SU-DHL-6 (cell line): ENCODE measurements around the gene TMEM223.

Source experiments
- EZH2phosphoT487 ChIP-seq: fragments of 200-600 bp; sonication (generic), shearing (Covaris generic); conservative IDR thresholded peaks from 2 replicates; pipeline ENCODE4 v1.6.1; 2018; ENCODE audit warnings: mild to moderate bottlenecking, antibody characterized with exemption, low read length, moderate library complexity, mixed read lengths
- TF ChIP-seq, protein P1 (sequence below): fragments of 200-600 bp; sonication (generic); IDR thresholded peaks from one replicate; pipeline ENCODE4 v1.5.1; 2017; ENCODE audit warnings: antibody characterized with exemption, mild to moderate bottlenecking, low read length, moderate library complexity; ENCODE audit not compliant: insufficient read depth, poor library complexity, severe bottlenecking

DNA sequence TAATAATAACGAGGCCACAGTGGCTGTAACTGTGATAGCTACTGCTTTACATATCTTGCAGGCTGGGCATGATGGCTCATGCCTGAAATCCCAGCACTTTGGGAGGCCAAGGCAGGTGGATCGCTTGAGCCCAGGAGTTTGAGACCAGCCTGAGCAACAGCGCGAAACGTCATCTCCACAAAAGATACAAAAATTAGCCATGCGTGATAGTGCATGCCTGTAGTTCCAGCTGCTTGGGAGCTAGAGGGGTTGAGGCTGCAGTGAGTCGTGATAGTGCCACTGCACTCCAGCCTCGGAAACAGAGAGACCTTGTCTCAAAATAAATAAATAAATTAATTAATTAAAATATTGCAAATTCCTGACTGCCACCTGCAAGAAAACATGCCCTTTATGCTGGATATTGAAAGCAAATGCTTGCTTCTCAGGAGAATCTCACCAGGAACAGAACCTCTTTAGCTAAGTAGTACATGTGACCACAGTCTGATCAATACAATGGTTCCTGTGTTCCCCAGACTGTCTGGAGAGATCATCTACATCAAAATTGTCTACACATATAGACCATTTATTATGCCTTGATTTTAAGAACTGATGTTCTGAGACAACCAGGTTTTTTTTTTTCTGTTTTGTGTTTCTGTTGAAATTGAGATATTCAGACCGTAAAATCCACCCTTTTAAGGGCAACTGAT lies 44.2 kb downstream of the TMEM223 start:
- TF ChIP-seq, protein P1, sequence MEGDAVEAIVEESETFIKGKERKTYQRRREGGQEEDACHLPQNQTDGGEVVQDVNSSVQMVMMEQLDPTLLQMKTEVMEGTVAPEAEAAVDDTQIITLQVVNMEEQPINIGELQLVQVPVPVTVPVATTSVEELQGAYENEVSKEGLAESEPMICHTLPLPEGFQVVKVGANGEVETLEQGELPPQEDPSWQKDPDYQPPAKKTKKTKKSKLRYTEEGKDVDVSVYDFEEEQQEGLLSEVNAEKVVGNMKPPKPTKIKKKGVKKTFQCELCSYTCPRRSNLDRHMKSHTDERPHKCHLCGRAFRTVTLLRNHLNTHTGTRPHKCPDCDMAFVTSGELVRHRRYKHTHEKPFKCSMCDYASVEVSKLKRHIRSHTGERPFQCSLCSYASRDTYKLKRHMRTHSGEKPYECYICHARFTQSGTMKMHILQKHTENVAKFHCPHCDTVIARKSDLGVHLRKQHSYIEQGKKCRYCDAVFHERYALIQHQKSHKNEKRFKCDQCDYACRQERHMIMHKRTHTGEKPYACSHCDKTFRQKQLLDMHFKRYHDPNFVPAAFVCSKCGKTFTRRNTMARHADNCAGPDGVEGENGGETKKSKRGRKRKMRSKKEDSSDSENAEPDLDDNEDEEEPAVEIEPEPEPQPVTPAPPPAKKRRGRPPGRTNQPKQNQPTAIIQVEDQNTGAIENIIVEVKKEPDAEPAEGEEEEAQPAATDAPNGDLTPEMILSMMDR: no peak
- no peak for TF ChIP-seq EZH2phosphoT487
